ENCODE measurements around the gene NOS3.
A peak's percentile ranks its signal among the peaks of the same experiment; 100 is the strongest.

Gene NOS3

DNA sequence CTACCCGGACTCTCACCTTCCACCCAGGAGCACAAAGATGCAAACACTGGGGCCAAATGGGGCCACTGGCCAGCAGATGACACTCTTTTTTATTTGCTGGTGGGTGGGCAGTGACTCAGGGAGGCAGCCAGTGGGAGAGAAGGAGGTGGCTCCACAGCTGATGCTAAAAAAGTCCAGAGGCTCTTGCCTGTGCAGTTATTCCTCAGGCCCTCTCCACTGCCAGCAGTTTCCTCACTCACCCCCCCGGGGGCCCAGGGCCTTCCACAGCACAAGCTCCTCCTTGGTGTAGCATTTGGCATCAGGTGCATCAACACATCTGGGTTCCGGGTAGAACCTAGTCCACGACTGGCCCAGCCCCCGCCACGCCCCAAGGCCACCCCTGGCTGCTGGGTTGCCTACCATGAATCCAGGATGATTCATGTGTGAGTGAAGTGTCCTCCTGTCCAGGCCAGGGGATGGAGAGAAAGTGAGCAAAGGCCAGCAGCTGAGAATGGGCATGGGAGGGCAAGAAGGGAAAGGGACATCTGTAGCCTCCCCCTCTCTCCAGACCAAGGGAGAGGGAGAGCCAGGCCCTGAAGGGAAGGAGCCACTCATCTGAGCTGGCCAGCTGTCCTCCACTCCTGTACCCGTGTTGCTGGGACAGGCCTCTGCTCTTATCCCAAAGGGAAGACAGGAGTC, 11.0 kb upstream of the NOS3 start:
- DNase-seq (ENCODE audit: low spot score): no peak

DNA sequence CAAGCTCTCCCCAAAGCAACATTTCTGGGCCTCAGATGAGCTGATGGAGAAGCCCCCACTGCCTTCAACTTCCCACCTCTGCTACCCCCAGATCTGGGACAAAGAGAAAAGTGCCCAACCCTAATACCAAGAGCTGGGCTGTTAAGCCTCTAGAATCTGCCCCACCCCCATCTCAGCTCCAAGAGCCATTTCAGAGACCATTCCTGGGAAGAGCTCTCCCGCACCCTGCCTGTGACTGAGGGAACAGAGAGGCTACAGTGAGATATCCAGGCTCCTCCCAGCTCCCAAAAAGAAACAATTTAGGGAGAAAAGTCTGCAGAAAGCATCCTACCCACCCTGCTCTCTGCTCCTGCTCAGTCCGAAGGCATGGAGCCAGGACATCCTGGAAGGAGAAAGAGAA, 10.2 kb upstream of the NOS3 start:
- DNase-seq (ENCODE audit: low spot score): no peak

DNA sequence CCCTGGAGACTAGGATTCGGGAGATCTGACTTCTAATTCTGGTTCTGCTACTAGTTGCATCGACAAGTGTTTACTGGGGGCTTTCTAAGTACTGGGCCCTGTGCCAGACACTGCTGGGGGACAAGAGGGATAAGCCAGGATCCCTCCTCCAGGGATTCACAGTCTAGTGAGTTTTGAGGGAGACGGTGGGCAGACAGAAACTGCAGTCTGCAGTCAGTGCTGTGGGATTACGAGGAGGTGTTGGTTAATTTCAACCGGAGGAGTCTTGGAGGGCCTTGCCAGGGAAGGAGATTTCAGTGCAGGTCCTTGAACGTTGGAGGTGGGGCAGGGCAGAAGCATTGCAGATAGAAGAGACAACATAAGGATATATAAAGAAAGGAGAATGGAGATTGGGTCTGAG, 9.2 kb upstream of the NOS3 start:
- DNase-seq (ENCODE audit: low spot score): no peak

DNA sequence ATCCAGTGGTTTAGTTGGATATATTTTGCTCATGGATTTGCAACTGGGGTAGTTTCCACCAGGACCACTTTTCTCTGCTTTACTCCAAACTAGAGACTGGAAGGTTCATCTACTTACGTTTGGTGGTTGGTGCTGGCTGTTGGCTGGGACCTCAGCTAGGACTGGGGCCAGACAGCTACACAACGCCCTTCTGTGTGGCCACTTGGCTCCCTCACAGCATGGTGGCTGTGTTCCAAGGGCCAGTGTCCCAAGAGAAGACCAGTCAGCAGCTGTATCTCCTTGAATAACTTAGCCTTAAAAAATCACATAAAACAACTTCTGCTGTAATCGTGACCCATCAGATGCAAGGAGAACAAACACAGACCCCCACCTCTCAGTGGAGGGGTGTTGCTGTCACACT, 8.5 kb upstream of the NOS3 start:
- peak; percentile 95 for DNase-seq (ENCODE audit: low spot score)

DNA sequence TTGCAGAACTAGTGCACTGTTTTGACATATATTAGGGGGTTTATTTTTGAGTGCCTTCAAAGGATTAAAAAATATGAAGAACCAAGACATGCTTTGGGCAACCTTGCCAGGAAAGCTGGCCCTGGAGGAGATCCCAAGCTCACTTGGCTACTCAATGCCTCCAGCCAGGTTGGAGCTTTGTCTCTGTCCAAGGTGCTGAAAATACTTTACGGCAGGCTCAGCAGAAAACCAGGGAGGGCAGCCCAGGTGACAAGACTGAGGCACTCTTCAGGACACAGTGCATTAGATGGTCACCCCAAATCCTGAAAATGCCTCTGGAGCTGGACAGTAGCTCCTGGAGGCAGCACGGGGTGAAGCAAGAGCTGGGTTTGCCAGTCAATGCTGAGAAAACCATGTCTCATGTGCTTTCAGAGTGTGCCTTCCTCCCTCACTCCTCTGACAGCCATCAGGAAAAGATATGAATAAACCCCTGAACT, 6.9 kb upstream of the NOS3 start:
- DNase-seq (ENCODE audit: low spot score): no peak

DNA sequence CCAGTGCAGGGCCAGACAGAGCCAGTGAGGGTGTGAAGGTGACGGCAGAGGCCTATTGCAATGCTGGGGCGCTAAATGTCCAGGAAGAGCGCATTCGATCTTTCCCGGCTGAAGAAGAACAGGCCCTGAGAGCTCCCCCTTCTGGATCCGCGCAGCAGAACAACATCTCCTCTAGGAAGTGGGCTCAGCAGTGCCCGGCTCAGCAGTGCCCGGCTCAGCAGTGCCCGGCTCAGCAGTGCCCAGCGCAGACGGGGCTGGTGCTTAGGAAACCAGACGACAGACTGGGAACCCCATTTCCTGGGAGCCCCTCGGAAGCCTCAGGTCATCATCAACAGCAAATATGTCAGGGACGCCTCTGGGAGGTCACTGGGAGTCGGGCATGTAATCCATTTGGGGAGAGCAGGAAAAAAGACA, 4.7 kb upstream of the NOS3 start:
- DNase-seq (ENCODE audit: low spot score): no peak

DNA sequence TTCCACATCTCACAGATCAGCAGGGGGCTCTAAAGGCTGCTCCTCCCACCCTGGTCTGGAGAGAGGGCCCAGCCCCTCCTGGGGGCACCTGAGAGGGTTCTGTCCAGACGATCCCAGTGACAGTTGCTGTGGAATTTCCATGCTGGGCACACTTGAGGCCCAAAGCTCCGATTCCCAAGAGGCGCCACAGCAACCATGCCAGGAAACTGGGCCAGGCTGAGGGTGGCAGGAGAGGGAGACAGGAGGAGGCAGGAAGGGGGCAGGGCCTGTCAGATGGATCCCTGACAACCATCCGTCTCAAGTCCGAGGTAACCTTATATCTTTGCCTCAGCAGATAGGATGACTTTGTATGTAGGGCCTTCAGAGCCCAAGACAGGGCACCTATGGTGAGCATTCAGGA, 4.3 kb upstream of the NOS3 start:
- no peak for DNase-seq (ENCODE audit: low spot score)

DNA sequence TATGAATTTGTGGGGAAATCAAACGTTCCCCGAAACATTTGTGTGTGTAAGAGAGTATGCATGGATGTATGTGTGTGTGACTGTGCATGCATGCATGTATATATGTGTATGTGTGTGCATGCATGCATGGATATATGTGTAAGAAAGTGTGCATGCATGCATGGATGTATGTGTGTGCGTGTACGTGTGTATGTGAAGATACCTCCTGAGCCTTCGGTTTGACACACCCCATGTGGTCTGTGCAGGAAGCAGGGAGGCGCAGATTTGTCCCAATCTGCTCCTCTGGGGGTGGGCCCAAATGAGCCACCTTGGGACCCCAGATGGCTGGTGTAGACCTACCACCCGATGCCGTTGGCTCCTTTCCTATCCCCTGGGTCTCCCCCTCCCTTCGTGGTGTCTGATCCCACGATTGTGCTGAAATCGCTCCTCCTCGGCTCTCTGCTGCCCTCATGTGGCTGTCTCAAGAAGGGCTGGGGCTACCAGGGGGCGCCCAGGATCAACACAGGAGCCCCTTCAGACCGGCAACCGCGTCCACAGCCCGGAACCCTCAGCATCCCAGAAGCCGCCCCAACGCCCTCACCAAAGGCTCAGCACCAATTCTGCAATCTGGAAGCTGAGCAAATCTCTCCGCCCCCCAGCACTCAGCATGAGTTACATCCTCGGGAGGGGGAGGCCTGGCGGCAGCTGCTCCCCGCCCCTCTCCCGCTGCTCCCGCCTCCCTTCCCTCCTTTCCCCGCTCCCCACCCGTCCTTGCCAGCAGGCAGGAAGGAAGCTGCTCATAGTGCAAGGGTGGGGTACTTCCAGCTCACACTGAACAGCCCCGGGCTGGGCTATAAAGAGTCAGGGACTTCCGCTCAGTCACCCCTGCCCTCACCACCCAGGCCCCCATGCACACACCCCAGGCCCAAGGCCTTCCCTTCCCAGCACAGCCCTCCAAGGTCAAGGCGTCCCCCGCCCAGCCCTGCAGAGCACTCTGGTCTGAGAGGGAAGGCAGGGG, 2.3 kb upstream of the NOS3 start:
- no peak for DNase-seq (ENCODE audit: low spot score)

- DNase-seq (ENCODE audit: low spot score): no peak
Observed at GRCh38 chr7:150989456-150989855, 1.4 kb upstream of the NOS3 start.

DNA sequence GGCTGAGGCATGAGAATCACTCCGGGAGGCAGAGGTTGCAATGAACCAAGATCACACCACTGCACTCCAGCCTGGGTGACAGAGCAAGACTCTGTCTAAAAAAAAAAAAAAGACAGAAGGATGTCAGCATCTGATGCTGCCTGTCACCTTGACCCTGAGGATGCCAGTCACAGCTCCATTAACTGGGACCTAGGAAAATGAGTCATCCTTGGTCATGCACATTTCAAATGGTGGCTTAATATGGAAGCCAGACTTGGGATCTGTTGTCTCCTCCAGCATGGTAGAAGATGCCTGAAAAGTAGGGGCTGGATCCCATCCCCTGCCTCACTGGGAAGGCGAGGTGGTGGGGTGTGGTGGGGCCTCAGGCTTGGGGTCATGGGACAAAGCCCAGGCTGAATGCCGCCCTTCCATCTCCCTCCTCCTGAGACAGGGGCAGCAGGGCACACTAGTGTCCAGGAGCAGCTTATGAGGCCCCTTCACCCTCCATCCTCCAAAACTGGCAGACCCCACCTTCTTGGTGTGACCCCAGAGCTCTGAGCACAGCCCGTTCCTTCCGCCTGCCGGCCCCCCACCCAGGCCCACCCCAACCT, 1.3 kb downstream of the NOS3 start:
- DNase-seq (ENCODE audit: low spot score): no peak

DNA sequence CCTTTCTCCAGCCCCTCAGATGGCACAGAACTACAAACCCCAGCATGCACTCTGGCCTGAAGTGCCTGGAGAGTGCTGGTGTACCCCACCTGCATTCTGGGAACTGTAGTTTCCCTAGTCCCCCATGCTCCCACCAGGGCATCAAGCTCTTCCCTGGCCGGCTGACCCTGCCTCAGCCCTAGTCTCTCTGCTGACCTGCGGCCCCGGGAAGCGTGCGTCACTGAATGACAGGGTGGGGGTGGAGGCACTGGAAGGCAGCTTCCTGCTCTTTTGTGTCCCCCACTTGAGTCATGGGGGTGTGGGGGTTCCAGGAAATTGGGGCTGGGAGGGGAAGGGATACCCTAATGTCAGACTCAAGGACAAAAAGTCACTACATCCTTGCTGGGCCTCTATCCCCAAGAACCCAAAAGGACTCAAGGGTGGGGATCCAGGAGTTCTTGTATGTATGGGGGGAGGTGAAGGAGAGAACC, 2.1 kb downstream of the NOS3 start:
- DNase-seq (ENCODE audit: low spot score): no peak

GRCh38 chr7:150993511-150993910, 2.7 kb downstream of the NOS3 start:
- DNase-seq (ENCODE audit: low spot score): no peak

DNA sequence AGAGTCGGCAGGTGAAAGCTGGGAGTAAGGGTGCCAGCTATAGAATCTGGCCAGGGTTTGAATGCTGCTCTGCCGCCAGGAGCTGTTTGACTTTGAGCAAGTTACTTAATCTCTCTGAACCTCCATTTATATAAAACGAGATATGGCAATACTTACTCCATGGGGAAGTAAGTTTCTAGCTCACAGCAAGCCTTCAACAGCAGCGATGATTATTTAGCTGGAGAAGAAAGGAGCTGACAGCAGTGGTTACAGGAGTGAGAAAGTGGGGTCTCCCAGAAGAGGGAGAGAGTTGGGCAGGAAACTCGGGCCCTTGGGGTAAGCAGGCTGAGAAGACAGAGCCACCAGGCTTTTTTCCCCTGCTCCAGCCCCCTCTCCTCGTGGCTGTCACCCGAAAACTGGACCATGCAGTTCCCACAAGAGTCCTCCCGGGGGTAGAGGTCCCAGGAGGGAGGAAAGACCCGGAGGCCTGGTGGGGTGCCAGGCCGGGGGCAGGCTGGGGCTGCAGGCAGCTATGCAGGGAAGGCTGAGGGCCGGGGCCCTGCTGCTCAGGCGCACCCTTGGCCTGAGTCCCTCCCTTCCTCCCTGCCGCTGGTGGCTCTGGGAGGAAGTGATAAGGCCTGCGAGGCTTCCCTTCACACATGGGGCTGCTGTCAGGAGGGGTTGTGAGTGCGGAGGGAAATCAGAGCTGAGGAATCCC, 3.5 kb downstream of the NOS3 start:
- DNase-seq (ENCODE audit: low spot score): no peak

- no peak for DNase-seq (ENCODE audit: low spot score)
Observed at GRCh38 chr7:150994838-150995510, 4.2 kb downstream of the NOS3 start.

- no peak for DNase-seq (ENCODE audit: low spot score)
Observed at GRCh38 chr7:150996376-150997074, 5.7 kb downstream of the NOS3 start.

DNA sequence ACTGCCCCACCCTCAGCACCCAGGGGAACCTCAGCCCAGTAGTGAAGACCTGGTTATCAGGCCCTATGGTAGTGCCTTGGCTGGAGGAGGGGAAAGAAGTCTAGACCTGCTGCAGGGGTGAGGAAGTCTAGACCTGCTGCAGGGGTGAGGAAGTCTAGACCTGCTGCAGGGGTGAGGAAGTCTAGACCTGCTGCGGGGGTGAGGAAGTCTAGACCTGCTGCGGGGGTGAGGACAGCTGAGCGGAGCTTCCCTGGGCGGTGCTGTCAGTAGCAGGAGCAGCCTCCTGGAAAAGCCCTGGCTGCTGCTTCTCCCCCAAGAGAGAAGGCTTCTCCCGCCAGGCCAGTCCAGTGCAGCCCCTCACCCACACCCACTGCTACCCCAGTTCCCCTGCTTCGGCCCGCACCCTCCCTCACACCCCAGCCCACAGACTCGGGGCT, 6.3 kb downstream of the NOS3 start:
- DNase-seq (ENCODE audit: low spot score): no peak

DNA sequence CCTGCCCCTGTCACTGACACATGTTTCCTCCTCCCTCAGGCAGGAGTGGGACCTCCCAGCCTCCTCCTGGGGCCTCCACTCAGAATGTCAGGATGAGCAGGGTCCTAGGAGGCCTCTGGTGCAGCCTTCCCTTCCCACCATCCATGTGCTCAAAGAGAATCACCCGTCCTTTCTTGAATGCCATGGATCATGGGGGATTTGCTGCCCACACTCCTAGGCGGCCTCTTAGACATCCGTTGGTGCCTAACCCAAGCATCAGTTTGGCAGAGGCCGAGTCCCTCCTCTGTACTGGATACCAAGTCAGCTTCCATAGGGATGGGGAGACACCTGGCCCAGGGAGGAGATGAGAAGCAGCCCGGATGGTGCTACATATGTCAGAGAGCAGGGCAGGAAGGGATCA, 7.0 kb downstream of the NOS3 start:
- no peak for DNase-seq (ENCODE audit: low spot score)

GRCh38 chr7:150998341-150998740, 7.5 kb downstream of the NOS3 start:
- no peak for DNase-seq (ENCODE audit: low spot score)

- DNase-seq (ENCODE audit: low spot score): no peak
Observed at GRCh38 chr7:150999001-150999400, 8.2 kb downstream of the NOS3 start.

DNA sequence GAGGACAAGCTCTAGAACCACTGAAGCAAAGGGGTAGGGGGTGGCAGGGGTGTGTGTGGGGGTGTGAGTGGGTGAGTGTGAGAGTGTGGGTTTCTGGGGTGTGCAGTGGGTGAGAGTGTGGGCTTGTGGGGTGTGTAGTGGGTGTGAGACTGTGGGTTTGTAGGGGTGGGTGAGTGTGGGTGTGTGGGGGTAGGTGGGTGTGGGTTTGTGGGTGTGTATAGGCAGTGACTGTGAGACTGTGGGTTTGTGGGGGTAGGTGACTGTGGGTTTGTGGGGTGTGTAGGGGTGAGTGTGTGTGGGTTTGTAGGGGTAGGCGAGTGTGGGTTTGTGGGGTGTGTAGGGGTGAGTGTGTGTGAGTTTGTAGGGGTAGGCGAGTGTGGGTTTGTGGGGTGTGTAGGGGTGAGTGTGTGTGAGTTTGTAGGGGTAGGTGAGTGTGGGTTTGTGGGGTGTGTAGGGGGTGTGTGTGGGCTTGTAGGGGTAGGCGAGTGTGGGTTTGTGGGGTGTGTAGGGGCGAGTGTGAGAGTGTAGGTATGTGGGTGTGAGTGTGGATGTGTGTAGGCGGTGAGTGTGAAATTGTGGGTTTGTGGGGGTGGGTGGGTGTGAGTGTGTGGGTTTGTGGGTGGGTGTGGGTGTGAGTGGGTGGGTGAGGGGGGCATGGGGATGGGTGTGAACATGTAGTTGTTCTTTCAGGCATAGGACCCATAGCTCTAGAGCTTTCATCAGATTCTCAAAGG, 8.8 kb downstream of the NOS3 start:
- no peak for DNase-seq (ENCODE audit: low spot score)
